ENCODE data around the gene RPTOR.

The RPTOR gene

DNA sequence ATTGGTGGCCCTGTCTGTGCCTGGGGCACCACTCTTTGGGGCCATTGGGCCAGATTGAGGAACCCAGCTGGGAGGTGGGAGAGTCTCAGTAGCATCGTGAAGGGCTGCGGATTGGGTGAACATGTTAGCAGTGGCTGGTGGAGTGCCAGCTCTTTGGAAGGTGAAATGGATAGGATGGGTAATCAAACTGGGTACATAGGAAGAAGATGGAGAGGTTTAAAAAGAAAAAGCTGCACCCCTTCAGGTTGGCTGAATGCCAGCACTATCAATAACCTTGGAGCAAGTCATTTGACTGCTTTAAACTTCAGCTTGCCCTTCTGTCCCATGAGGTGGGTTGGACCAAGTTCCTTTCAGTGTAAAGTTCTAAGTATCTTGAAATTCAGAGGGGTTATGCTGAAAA is 95.0 kb downstream of the RPTOR start:
- Mint-ChIP-seq H3K9me3 (no peaks in the 10 kb centered on the region), H3K27me3 (no peaks in the 10 kb centered on the region), H3K4me1 (peaks cover 49% of the 10 kb centered on the region), H3K4me3 (no peak overlapping the region), H3K27ac (peak overlapping the region; percentile 7), H3K36me3 (ENCODE audit: low read depth) (peaks cover 16% of the 10 kb centered on the region)
- DNase-seq = no peak
- no peak for ATAC-seq

DNA sequence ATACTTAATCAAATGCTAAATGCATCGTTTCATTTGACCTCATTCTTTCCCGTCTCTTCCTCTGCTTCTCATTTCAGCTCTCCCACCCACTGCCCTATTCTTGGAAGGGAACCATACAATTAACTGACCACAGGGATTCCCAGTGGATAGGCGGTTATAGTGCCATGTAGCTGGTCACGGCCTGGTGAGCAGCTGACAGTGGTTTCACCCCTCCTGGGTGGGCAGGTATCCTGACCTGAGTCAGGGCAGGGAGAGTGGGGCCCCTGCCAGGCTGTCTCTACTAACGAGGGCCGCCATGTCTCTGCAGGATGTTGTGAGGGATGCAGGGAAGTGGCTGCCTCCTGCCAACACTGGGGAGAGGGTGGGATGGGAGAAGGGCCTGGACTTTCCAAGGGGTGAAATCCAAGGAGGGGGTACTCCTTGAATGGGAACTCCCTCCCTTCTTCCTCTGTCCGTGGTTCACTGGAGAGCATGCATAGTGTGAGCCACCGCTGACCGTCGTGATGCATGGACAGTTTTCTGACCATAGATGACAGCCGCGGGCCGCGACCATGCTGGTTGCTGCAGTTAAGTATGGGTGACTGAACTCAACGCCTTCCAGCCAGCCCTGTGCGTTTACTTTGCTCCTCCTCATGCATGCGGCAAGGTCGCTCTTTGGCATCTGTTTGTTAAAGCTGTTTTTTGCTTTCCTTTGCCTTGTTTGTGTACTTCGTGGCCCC is 95.9 kb downstream of the RPTOR start:
- ATAC-seq (no peak), DNase-seq (no peak)
- Mint-ChIP-seq H3K9me3 (no peaks in the 10 kb centered on the region), H3K36me3 (ENCODE audit: low read depth) (peaks cover 22% of the 10 kb centered on the region), H3K4me1 (peaks cover 55% of the 10 kb centered on the region), H3K27me3 (no peaks in the 10 kb centered on the region), H3K4me3 (no peak overlapping the region), H3K27ac (no peak overlapping the region)

DNA sequence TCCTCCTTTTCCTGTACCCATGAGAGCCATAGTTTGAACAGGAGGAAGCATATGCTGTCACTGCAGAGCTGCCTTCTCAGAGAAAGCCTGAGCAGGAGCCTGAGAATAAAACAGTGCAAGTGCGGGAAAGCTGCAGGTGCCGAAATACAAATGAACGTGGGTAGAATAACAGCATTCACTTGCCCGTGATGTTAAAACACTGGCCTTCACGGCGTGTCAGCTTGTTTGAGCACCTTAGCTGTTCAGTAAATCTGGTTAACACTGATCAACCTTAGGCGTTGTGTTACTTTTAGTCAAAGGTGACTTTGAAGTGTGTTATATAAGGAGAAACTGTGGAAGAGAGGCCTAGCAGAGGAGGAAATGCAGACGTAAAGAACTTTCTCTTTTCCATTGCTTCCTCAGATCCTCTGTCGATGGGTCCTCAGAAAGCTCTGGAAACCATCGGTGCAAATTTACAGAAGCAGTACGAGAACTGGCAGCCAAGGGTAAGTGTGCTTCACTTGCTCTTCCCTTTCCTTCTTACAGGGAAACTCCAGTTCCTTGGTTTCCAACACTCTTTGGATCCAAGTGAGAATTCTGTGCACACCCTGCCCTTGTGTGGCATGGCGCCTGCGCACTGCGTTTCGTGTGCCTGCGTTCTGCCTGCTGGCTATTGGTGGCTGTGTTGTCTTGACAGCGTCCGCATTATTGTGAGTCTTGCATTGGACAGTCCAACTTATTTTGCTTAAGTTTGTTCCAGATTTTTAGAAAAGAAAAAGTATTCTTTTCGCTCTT is 98.9 kb downstream of the RPTOR start:
- Mint-ChIP-seq H3K36me3 (ENCODE audit: low read depth) (peaks cover 37% of the 10 kb centered on the region), H3K27ac (no peak overlapping the region), H3K4me3 (no peak overlapping the region), H3K27me3 (no peaks in the 10 kb centered on the region), H3K9me3 (no peaks in the 10 kb centered on the region), H3K4me1 (peaks cover 63% of the 10 kb centered on the region)
- ATAC-seq = no peak
- no peak for DNase-seq

DNA sequence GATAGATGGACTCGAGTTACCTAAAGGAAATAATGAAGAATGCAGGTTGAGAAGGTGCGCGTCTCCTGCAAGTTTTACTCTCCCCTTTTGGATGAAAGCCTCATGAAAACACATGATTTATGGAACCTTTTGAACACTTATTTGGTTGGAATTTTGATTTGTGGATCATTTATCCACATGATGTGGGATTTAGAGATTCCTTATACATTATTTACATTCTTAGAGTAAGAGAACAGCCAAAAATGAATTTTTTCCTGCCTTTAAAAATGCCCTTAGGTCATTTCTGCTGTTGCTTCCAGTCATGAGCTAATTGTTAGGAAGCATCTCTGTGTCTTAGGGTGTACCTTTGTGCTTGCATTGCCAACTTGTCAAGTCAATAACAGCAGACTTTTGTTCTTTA is 99.9 kb downstream of the RPTOR start:
- no peak overlapping the region for H3K27ac Mint-ChIP-seq
- H3K27me3 Mint-ChIP-seq = no peaks in the 10 kb centered on the region
- peaks cover 67% of the 10 kb centered on the region for H3K4me1 Mint-ChIP-seq
- DNase-seq (no peak), ATAC-seq (no peak)
- no peak overlapping the region for H3K4me3 Mint-ChIP-seq
- H3K9me3 Mint-ChIP-seq = peaks cover 3% of the 10 kb centered on the region
- peaks cover 45% of the 10 kb centered on the region for H3K36me3 Mint-ChIP-seq (ENCODE audit: low read depth)

DNA sequence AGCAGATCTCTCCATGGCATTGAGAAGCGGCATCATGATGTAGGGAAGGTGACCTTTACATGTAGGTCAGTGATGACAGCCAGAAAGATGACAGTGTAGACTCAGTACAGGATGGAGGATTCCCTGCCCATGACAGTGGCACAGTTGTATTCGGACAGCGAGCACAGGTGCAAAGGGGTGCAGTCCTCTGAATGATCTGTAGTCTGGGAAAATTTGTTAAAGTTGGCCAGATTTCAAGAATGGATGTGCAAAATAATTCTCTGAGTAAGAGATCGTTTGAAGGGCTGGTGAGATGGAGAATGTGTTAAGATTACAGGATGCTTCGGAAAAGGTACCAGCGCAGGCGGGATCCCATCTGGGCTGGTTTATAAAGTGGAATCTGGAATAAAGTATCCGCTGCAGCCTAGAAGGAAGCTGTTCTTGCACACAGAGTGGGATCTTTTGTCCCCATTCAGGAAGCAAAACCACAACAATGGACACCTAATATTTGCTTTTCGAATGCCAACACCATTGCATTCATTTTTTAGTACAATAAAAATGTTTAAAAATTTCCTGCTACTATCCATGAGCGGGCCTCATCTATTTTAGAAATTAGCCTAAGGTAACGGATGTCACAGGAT is 101.2 kb downstream of the RPTOR start:
- H3K4me3 Mint-ChIP-seq = no peak overlapping the region
- DNase-seq (no peak), ATAC-seq (no peak)
- H3K27me3 Mint-ChIP-seq = no peaks in the 10 kb centered on the region
- H3K4me1 Mint-ChIP-seq = peaks cover 69% of the 10 kb centered on the region
- peaks cover 6% of the 10 kb centered on the region for H3K9me3 Mint-ChIP-seq
- peaks cover 52% of the 10 kb centered on the region for H3K36me3 Mint-ChIP-seq (ENCODE audit: low read depth)
- H3K27ac Mint-ChIP-seq = peak overlapping the region; percentile 41

DNA sequence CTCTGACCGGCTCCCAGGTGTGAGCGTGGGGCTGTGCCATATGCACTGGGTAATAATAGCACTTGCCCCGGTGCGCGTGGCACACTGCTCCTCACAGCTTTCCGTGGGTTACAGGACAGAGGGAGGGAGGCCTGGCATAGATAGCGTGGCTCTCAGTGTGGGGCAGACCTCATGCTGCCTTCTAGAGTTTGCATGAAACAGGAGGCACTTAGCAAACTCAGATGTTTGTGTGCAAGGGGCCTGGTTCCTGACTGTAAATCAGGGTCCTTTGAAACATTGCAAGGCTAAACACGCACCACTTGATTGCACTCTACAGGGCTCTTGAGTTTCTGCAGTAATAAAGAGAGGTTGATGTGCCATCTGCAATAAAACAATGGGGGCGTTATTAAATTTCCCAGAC is 101.7 kb downstream of the RPTOR start:
- no peak overlapping the region for H3K27ac Mint-ChIP-seq
- H3K4me1 Mint-ChIP-seq = peaks cover 72% of the 10 kb centered on the region
- no peaks in the 10 kb centered on the region for H3K27me3 Mint-ChIP-seq
- no peak overlapping the region for H3K4me3 Mint-ChIP-seq
- no peak for DNase-seq
- peaks cover 6% of the 10 kb centered on the region for H3K9me3 Mint-ChIP-seq
- H3K36me3 Mint-ChIP-seq (ENCODE audit: low read depth) = peaks cover 57% of the 10 kb centered on the region
- ATAC-seq = no peak

DNA sequence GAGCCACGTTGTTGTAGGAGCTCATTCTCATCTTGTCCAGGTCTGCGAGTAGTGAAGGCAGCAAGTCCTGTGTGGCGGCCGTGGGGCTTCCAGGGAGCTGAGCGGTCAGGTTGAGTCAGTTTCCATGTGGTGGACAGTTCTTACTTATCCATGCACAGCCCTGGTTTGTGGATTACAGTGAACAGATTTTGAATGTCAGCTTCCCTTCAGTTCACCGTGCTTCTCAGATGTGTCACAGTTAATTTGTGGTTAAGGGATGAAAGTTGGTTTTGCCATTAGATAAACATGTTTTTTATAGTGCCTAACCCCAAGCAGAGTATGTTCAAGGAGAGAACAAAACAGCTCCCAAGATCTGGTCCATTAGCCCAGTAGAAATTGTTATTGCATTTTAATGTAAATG is 103.1 kb downstream of the RPTOR start:
- peak; percentile 61 for ATAC-seq
- Mint-ChIP-seq H3K27me3 (no peaks in the 10 kb centered on the region), H3K9me3 (peaks cover 6% of the 10 kb centered on the region), H3K27ac (peak overlapping the region; percentile 94), H3K4me3 (peak overlapping the region; percentile 35), H3K36me3 (ENCODE audit: low read depth) (peaks cover 59% of the 10 kb centered on the region), H3K4me1 (peaks cover 71% of the 10 kb centered on the region)
- peak; percentile 34 for DNase-seq

DNA sequence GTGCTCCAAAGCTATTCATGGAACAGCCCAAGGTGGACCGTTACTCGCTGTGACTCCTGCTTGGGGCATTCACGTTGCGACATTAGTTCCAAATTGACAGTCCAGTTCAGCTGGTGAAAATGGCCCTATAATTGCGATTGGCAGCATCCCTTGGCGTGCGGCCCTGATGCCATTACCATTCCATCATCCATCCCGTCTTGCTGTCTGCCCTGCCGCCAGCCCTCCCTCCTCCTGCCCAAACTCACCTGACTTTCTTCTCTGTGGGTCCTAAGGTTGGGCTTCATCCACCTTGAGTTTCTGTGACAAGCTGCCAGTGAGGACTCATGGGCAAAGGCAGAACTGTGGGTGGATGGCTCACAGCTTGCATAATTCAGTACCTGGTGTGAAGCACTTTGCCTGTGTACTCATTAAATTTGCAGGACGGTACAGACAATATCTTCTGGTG is 104.6 kb downstream of the RPTOR start:
- peaks cover 75% of the 10 kb centered on the region for H3K4me1 Mint-ChIP-seq
- H3K36me3 Mint-ChIP-seq (ENCODE audit: low read depth) = peaks cover 60% of the 10 kb centered on the region
- DNase-seq (no peak), ATAC-seq (peak; percentile 40)
- H3K27ac Mint-ChIP-seq = peak overlapping the region; percentile 94
- H3K9me3 Mint-ChIP-seq = peaks cover 6% of the 10 kb centered on the region
- peak overlapping the region; percentile 41 for H3K4me3 Mint-ChIP-seq
- H3K27me3 Mint-ChIP-seq = no peaks in the 10 kb centered on the region

DNA sequence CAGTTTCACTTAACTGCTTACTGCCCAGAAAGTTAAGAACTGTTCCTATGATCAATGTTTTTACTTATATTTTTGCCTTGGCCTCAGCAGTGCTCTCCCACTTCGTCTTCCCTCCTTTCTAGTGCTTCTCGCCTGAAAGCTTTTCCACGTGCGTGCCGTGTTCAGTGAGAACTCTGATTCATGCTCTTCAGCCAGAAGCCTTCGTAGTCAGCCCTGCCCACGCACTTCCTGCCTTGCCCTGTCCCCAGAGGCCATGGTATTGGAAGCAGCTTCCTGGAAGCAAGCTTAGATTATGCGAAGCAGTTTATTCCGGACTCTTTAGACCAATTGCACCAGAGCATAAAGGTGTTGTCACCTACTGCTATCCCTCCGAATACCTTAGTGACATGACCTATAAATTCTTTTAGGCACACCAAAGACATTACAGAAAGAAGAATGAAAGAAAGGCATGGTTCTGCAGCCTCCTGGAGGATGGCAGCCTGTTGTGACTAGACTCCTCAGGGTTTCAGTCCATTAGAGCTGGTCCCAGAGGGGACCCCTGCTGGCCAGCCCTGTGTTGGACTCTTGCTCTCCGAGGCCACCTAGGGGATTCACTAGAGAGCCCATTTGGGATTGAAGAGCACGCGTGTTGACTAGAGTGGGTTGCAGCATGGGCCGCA is 105.2 kb downstream of the RPTOR start:
- H3K27ac Mint-ChIP-seq = peak overlapping the region; percentile 94
- H3K27me3 Mint-ChIP-seq = no peaks in the 10 kb centered on the region
- peaks cover 6% of the 10 kb centered on the region for H3K9me3 Mint-ChIP-seq
- peaks cover 73% of the 10 kb centered on the region for H3K4me1 Mint-ChIP-seq
- DNase-seq (peak; percentile 85), ATAC-seq (peak; percentile 87)
- peaks cover 58% of the 10 kb centered on the region for H3K36me3 Mint-ChIP-seq (ENCODE audit: low read depth)
- peak overlapping the region; percentile 27 for H3K4me3 Mint-ChIP-seq

DNA sequence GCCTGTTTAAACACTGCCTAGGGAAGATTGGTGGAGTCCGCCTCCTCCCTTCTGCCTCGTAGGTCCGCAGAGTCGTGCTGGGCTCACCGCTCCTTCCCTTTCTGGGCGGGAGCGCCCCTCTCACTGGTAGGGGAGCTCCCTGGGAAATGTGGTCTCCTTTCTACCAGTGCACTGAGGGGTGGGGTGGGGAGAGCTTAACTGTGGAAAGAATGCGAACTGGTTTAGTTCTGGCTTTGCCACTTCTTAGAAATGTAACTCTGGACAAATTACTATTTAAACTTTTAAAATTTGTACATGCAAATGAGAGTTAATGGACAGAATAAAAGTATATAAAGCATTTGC is 105.7 kb downstream of the RPTOR start:
- Mint-ChIP-seq H3K27me3 (no peaks in the 10 kb centered on the region), H3K9me3 (peaks cover 6% of the 10 kb centered on the region), H3K36me3 (ENCODE audit: low read depth) (peaks cover 56% of the 10 kb centered on the region), H3K27ac (peak overlapping the region; percentile 94), H3K4me1 (peaks cover 68% of the 10 kb centered on the region), H3K4me3 (peak overlapping the region; percentile 27)
- ATAC-seq (no peak), DNase-seq (no peak)

DNA sequence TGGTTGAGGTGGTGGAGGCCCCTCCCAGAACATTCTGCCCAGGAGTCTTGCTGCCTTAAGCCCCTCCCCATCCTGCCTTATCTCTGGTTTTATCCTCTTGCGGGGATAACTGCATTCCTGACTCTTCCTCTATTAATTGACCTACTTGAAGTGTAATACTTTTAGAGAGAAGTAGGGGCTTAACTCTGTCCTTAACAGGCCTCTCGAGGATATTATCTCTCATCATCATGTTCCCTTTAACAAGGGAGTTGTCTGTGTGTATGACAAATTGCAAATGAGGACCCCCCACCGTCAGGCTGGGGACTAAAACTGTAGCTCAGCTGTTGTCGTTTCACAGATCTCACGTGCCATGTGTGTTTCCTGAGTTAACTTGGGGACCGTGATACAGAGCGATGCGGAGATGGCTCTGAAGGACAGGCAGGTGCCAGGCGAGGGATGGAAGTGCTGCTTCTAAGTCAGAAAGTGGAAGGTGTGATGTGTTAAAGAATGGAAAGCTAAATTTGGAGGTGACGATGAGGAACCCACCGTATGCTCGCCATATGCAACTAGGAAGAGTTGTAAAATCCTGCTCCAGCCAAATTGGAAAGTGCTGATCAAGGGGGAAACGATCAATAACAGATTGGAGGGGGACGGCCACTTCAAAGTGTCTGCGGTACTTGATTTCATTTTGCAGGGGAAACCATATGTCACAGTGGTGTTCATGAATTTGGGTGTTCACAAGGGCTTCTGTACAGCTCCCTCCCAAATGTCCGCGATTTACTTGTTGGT is 106.3 kb downstream of the RPTOR start:
- Mint-ChIP-seq H3K4me1 (peaks cover 67% of the 10 kb centered on the region), H3K27ac (peak overlapping the region; percentile 24), H3K27me3 (no peaks in the 10 kb centered on the region), H3K4me3 (no peak overlapping the region), H3K9me3 (peaks cover 6% of the 10 kb centered on the region), H3K36me3 (ENCODE audit: low read depth) (peaks cover 49% of the 10 kb centered on the region)
- no peak for DNase-seq
- no peak for ATAC-seq

DNA sequence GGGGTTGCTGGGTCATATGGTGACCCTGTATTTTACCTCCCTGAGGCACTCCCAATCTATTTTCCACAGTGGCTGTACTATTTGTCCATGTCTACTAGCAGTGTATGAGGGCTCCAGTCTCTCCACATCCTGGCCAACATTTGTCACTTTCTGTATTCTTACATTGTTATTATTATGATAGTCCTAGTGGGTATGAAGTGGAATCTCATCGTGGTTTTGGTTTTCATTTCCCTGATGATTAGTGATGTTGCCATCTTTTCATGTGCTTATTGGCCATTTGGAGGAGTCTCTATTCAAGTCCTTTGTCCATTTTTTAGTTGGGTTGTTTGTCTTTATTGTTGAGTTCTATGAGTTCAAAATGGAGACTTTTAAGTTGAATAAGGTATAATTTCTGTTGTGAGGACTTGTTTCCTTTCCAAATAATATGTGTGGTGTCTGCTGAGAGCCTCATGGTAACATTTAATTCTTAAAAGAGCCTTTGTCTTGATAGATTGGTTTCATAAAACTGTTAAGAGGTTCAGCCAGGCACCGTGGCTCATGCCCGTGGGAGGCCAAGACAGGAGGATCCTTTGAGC is 108.2 kb downstream of the RPTOR start:
- H3K36me3 Mint-ChIP-seq (ENCODE audit: low read depth) = peaks cover 53% of the 10 kb centered on the region
- H3K4me3 Mint-ChIP-seq = no peak overlapping the region
- no peaks in the 10 kb centered on the region for H3K27me3 Mint-ChIP-seq
- peaks cover 70% of the 10 kb centered on the region for H3K4me1 Mint-ChIP-seq
- peaks cover 12% of the 10 kb centered on the region for H3K9me3 Mint-ChIP-seq
- DNase-seq (no peak), ATAC-seq (no peak)
- H3K27ac Mint-ChIP-seq = peak overlapping the region; percentile 50

DNA sequence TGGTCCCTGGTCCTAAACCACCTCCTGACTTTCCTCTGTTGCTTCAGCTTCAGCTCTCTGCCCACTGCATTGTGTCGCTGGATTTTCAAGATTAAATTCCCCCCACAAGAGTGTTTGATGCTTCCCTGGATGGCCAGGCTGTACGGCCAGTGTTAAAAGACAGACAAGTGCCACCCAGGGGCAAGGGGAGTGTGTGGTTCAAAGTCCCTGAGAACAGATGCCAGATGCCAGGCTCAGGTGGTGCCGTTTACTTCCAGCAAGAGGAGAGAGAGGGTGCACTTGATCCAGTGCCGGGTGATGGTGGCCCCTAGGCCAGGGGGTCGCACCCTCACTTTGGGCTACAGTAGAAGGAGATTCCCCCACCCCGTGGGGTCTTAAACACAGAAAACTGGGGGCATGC is 109.2 kb downstream of the RPTOR start:
- peaks cover 57% of the 10 kb centered on the region for H3K36me3 Mint-ChIP-seq (ENCODE audit: low read depth)
- no peak for ATAC-seq

DNA sequence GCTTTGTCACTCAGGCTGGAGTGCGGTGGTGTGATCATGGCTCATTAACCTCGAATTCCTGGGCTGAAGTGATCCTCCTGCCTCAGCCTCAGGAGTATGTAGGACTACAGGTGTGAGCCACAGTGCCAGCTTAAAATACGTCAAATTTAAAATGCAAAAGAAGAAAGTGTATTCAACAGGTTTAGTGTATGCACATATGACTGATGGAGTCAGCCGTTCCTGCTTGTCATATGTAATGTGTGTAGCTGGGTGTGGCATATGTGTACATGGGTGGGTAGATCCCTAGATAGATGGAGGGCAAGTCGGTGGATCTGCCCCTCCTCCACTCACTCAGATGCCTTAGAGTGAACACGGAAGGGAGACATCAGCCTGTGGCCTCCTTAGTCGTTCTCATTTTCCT is 111.0 kb downstream of the RPTOR start:
- H3K9me3 Mint-ChIP-seq = peaks cover 10% of the 10 kb centered on the region
- no peak overlapping the region for H3K4me3 Mint-ChIP-seq
- no peak for ATAC-seq
- no peak for DNase-seq
- peak overlapping the region; percentile 18 for H3K27ac Mint-ChIP-seq
- H3K36me3 Mint-ChIP-seq (ENCODE audit: low read depth) = peaks cover 48% of the 10 kb centered on the region
- peaks cover 43% of the 10 kb centered on the region for H3K4me1 Mint-ChIP-seq
- no peaks in the 10 kb centered on the region for H3K27me3 Mint-ChIP-seq

More for the DNA sequence above, 109.2 kb downstream of the RPTOR start:
- no peaks in the 10 kb centered on the region for H3K27me3 Mint-ChIP-seq
- H3K4me3 Mint-ChIP-seq = no peak overlapping the region
- H3K9me3 Mint-ChIP-seq = peaks cover 16% of the 10 kb centered on the region
- H3K27ac Mint-ChIP-seq = no peak overlapping the region
- DNase-seq = no peak
- peaks cover 60% of the 10 kb centered on the region for H3K4me1 Mint-ChIP-seq
